Measurements from ENCODE around the gene ATF2.

The ATF2 gene

DNA sequence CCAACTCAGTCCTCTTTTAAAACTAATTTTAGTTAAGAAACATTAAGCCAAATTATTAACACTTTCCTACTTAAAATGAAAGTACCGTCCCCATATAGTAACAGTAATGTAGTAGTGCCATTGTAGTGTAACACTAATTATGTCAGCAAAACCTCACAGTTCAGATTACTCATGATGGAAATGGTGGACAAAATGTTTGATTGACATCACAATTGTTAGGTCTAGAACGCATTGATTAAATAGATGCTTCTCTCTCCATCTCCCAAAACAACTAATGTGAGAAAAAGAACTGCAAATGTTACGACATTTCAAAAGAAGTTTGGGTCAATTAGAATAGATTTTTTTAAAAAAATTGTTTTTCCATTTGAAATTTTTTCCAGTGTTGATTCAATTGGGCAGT, 1.2 kb upstream of the ATF2 start:
- H2BK5ac ChIP-seq (ENCODE audit: low read length), result no peak overlapping the region
- H2BK15ac ChIP-seq (ENCODE audit: low read length), result no peak overlapping the region
- DNase-seq (ENCODE audit: low spot score), result no peak
- H4K91ac ChIP-seq (ENCODE audit: low read depth, low read length, poor library complexity), result no peak overlapping the region
- H3K4me1 ChIP-seq (ENCODE audit: control insufficient read depth in 2 of 2, insufficient read depth in 1 of 2, low read depth in 1 of 2, low read length in 2 of 2), result peaks cover 0 to 2% of the 10 kb centered on the region in 2 donors
- H3K4me2 ChIP-seq (ENCODE audit: insufficient read depth, low read length, poor library complexity, severe bottlenecking), result no peak overlapping the region
- no peak overlapping the region for H2AFZ ChIP-seq (ENCODE audit: low read length)
- H3K9me3 ChIP-seq (replicated peaks in 1 of 2; ENCODE audit: control insufficient read depth in 2 of 2, insufficient read depth in 1 of 2, low read depth in 1 of 2, low read length in 2 of 2), result peaks cover 0 to 8% of the 10 kb centered on the region in 2 donors
- no peak overlapping the region for H3K14ac ChIP-seq (ENCODE audit: low read length)
- H2BK120ac ChIP-seq (ENCODE audit: low read depth, low read length), result no peak overlapping the region
- no peak overlapping the region for H3K4ac ChIP-seq (ENCODE audit: low read length)
- no peak overlapping the region for H4K8ac ChIP-seq (ENCODE audit: low read depth, low read length)
- WGBS, 2 donors (ENCODE audit: extremely low coverage in 2 of 2, insufficient read length in 2 of 2, insufficient replicate concordance in 1 of 2), result no CpG with 5 or more reads among the region's 3 CpGs
- no peak overlapping the region for H3K9ac ChIP-seq (ENCODE audit: low read depth, low read length, poor library complexity)
- H3K36me3 ChIP-seq (replicated peaks in 1 of 2; ENCODE audit: control insufficient read depth in 2 of 2, insufficient read depth in 2 of 2, low read length in 2 of 2), result peaks cover 2 to 16% of the 10 kb centered on the region in 2 donors
- no peak overlapping the region for H3K27ac ChIP-seq (replicated peaks; ENCODE audit: low read length)
- H2BK12ac ChIP-seq (ENCODE audit: low read length), result no peak overlapping the region
- H3K27me3 ChIP-seq (ENCODE audit: control insufficient read depth in 3 of 3, insufficient read depth in 3 of 3, low read depth in 1 of 3, low read length in 3 of 3), result no peaks in the 10 kb centered on the region
- no peak overlapping the region for H3K23ac ChIP-seq (ENCODE audit: low read depth, low read length, poor library complexity)
- no peak overlapping the region for H3K18ac ChIP-seq (ENCODE audit: low read length)
- H2AK5ac ChIP-seq (ENCODE audit: low read depth, low read length), result no peak overlapping the region
- peak overlapping the region in 1 of 2 donors; percentile 82 for H3K4me3 ChIP-seq (ENCODE audit: low read length in 2 of 2)
- peaks cover 5% of the 10 kb centered on the region for H3K79me1 ChIP-seq (ENCODE audit: low read depth, low read length)

DNA sequence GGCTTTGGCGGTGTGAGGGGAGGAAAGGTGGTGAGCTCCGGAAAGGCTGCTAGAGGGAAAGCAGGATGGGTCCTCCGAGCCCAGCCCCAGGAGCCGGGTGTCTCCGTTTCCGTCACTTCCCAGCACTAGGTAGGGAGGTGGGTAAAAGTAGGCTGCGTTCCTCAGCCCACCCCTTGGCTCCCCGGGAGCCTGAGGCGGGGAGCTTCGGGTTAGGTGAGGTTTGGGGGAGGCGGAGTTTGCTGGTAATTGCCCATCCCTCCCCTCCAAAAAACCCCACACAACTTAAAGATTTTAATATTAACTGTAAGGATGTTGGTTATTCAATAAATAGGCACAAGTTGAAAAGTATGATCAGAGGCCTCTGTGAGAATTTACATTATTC, 552 bp upstream of the ATF2 start:
- Histone ChIP-seq H4K8ac (ENCODE audit: low read depth, low read length) (no peak overlapping the region), H2BK12ac (ENCODE audit: low read length) (peak overlapping the region; percentile 31), H3K9me3 (replicated peaks in 1 of 2; ENCODE audit: control insufficient read depth in 2 of 2, insufficient read depth in 1 of 2, low read depth in 1 of 2, low read length in 2 of 2) (peaks cover 0 to 12% of the 10 kb centered on the region in 2 donors), H3K18ac (ENCODE audit: low read length) (peak overlapping the region; percentile 98), H3K4me1 (ENCODE audit: control insufficient read depth in 2 of 2, insufficient read depth in 1 of 2, low read depth in 1 of 2, low read length in 2 of 2) (peaks cover 0 to 2% of the 10 kb centered on the region in 2 donors), H3K79me1 (ENCODE audit: low read depth, low read length) (peaks cover 5% of the 10 kb centered on the region), H2BK15ac (ENCODE audit: low read length) (no peak overlapping the region), H2BK5ac (ENCODE audit: low read length) (no peak overlapping the region), H3K27ac (replicated peaks; ENCODE audit: low read length) (peak overlapping the region; percentile 92), H2BK120ac (ENCODE audit: low read depth, low read length) (no peak overlapping the region), H3K23ac (ENCODE audit: low read depth, low read length, poor library complexity) (peak overlapping the region; percentile 86), H3K27me3 (ENCODE audit: control insufficient read depth in 3 of 3, insufficient read depth in 3 of 3, low read depth in 1 of 3, low read length in 3 of 3) (no peaks in the 10 kb centered on the region), H3K4me3 (ENCODE audit: low read length in 2 of 2) (peak overlapping the region; percentile 82), H3K14ac (ENCODE audit: low read length) (no peak overlapping the region), H2AFZ (ENCODE audit: low read length) (peak overlapping the region; percentile 93), H3K4me2 (ENCODE audit: insufficient read depth, low read length, poor library complexity, severe bottlenecking) (peak overlapping the region; percentile 37), H4K91ac (ENCODE audit: low read depth, low read length, poor library complexity) (no peak overlapping the region), H2AK5ac (ENCODE audit: low read depth, low read length) (no peak overlapping the region), H3K4ac (ENCODE audit: low read length) (no peak overlapping the region), H3K9ac (ENCODE audit: low read depth, low read length, poor library complexity) (peak overlapping the region; percentile 84), H3K36me3 (replicated peaks in 1 of 2; ENCODE audit: control insufficient read depth in 2 of 2, insufficient read depth in 2 of 2, low read length in 2 of 2) (peaks cover 2 to 21% of the 10 kb centered on the region in 2 donors)
- no peak for DNase-seq (ENCODE audit: low spot score)
- no CpG with 5 or more reads among the region's 11 CpGs for WGBS, 2 donors (ENCODE audit: extremely low coverage in 2 of 2, insufficient read length in 2 of 2, insufficient replicate concordance in 1 of 2)

DNA sequence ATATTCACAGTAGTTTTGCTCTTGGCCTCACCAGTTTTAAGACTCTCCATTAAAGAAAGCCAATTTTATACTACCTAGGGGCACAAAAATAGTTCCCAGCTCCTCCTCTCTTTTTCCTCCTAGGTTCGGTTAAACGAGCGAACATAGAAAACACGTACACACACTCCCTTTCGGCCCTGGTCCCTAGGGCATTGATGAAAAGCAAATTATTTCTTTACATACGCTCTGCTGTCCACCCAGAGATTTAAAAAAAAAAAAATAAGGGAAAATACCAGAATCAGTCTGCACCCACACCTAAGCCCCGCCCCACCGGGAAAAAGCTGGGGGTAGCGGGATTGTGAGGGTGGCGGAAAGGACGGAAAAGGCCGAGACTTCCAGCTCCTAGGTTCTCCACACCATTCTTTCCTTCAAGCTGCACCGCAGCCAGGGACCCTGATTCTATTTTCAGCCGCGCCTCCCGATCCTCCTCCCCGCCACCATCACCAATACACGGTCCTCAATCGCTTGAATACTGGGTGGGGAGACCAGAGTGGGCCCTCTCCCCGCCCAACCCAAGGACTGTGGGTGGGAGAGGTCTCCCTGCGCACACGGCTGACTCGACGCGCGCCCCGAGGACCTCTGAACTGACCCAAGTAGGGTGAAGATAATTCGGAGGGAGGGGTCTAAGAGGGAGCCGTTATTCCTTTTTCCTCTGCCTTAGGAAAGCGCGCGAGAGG, 769 bp downstream of the ATF2 start:
- Histone ChIP-seq H2BK12ac (ENCODE audit: low read length) (no peak overlapping the region), H4K91ac (ENCODE audit: low read depth, low read length, poor library complexity) (peak overlapping the region; percentile 56), H2BK120ac (ENCODE audit: low read depth, low read length) (peak overlapping the region; percentile 93), H3K79me1 (ENCODE audit: low read depth, low read length) (peaks cover 5% of the 10 kb centered on the region), H3K18ac (ENCODE audit: low read length) (peak overlapping the region; percentile 96), H3K27ac (replicated peaks; ENCODE audit: low read length) (peak overlapping the region; percentile 98), H3K4me1 (ENCODE audit: control insufficient read depth in 2 of 2, insufficient read depth in 1 of 2, low read depth in 1 of 2, low read length in 2 of 2) (peaks cover 0 to 2% of the 10 kb centered on the region in 2 donors), H3K9ac (ENCODE audit: low read depth, low read length, poor library complexity) (peak overlapping the region; percentile 99), H3K23ac (ENCODE audit: low read depth, low read length, poor library complexity) (peak overlapping the region; percentile 86), H3K4me2 (ENCODE audit: insufficient read depth, low read length, poor library complexity, severe bottlenecking) (peak overlapping the region; percentile 46), H3K4me3 (ENCODE audit: low read length in 2 of 2) (peak overlapping the region; percentile 82 to 100), H3K36me3 (replicated peaks in 1 of 2; ENCODE audit: control insufficient read depth in 2 of 2, insufficient read depth in 2 of 2, low read length in 2 of 2) (peaks cover 2 to 24% of the 10 kb centered on the region in 2 donors), H2AK5ac (ENCODE audit: low read depth, low read length) (peak overlapping the region; percentile 97), H3K14ac (ENCODE audit: low read length) (peak overlapping the region; percentile 73), H2BK15ac (ENCODE audit: low read length) (peak overlapping the region; percentile 91), H3K9me3 (replicated peaks in 1 of 2; ENCODE audit: control insufficient read depth in 2 of 2, insufficient read depth in 1 of 2, low read depth in 1 of 2, low read length in 2 of 2) (peaks cover 0 to 12% of the 10 kb centered on the region in 2 donors), H4K8ac (ENCODE audit: low read depth, low read length) (peak overlapping the region; percentile 52), H3K27me3 (ENCODE audit: control insufficient read depth in 3 of 3, insufficient read depth in 3 of 3, low read depth in 1 of 3, low read length in 3 of 3) (no peaks in the 10 kb centered on the region), H2BK5ac (ENCODE audit: low read length) (peak overlapping the region; percentile 99), H3K4ac (ENCODE audit: low read length) (peak overlapping the region; percentile 99), H2AFZ (ENCODE audit: low read length) (peak overlapping the region; percentile 82)
- no peak for DNase-seq (ENCODE audit: low spot score)
- no CpG with 5 or more reads among the region's 32 CpGs for WGBS, 2 donors (ENCODE audit: extremely low coverage in 2 of 2, insufficient read length in 2 of 2, insufficient replicate concordance in 1 of 2)

DNA sequence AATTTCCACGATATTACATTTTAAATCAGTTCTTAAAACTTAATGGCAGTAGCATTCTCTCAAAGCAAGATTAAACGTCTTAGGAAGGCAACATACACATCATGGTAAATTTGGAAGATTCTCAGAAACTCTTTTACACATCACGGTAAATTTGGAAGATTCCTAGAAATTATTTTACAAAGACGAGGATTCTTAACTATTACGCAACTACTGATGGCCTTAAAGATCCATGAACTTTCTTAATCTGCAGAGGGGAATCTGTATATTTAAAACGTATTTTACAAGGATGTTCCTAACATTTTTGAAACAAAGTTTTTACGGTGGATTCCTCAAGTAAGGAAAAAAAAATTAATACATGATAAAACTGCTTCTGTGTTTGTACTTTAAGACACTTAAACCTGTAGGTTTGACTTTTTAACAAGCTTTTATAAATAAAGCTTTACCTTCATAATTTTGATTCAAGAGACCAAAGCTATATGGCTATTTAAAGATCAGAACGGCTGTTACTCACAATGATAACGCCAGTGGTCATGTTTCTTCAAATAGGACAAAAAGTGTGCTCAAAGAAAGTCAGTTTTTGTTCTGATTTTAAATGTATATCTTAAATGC, 1.7 kb downstream of the ATF2 start:
- Histone ChIP-seq H2AK5ac (ENCODE audit: low read depth, low read length) (no peak overlapping the region), H4K91ac (ENCODE audit: low read depth, low read length, poor library complexity) (no peak overlapping the region), H3K27me3 (ENCODE audit: control insufficient read depth in 3 of 3, insufficient read depth in 3 of 3, low read depth in 1 of 3, low read length in 3 of 3) (no peaks in the 10 kb centered on the region), H3K4me2 (ENCODE audit: insufficient read depth, low read length, poor library complexity, severe bottlenecking) (peak overlapping the region; percentile 11), H2BK12ac (ENCODE audit: low read length) (no peak overlapping the region), H3K79me1 (ENCODE audit: low read depth, low read length) (peaks cover 5% of the 10 kb centered on the region), H2BK120ac (ENCODE audit: low read depth, low read length) (no peak overlapping the region), H2BK5ac (ENCODE audit: low read length) (no peak overlapping the region), H3K4ac (ENCODE audit: low read length) (no peak overlapping the region), H2BK15ac (ENCODE audit: low read length) (no peak overlapping the region), H3K27ac (replicated peaks; ENCODE audit: low read length) (no peak overlapping the region), H3K9me3 (replicated peaks in 1 of 2; ENCODE audit: control insufficient read depth in 2 of 2, insufficient read depth in 1 of 2, low read depth in 1 of 2, low read length in 2 of 2) (peaks cover 0 to 12% of the 10 kb centered on the region in 2 donors), H2AFZ (ENCODE audit: low read length) (no peak overlapping the region), H4K8ac (ENCODE audit: low read depth, low read length) (no peak overlapping the region), H3K4me1 (ENCODE audit: control insufficient read depth in 2 of 2, insufficient read depth in 1 of 2, low read depth in 1 of 2, low read length in 2 of 2) (peaks cover 0 to 2% of the 10 kb centered on the region in 2 donors), H3K14ac (ENCODE audit: low read length) (no peak overlapping the region), H3K18ac (ENCODE audit: low read length) (no peak overlapping the region), H3K23ac (ENCODE audit: low read depth, low read length, poor library complexity) (no peak overlapping the region), H3K4me3 (ENCODE audit: low read length in 2 of 2) (peak overlapping the region in 1 of 2 donors; percentile 82), H3K36me3 (replicated peaks in 1 of 2; ENCODE audit: control insufficient read depth in 2 of 2, insufficient read depth in 2 of 2, low read length in 2 of 2) (peaks cover 2 to 24% of the 10 kb centered on the region in 2 donors), H3K9ac (ENCODE audit: low read depth, low read length, poor library complexity) (no peak overlapping the region)
- no peak for DNase-seq (ENCODE audit: low spot score)
- 100% methylated on average over 1 of the region's 9 CpGs; no CpG with 5 or more reads in 1 of the 2 donors for WGBS, 2 donors (ENCODE audit: extremely low coverage in 2 of 2, insufficient read length in 2 of 2, insufficient replicate concordance in 1 of 2)
